ENCODE measurements around the gene DNAJA2.
A peak's percentile ranks its signal among the peaks of the same experiment; 100 is the strongest.

DNAJA2 gene

DNA sequence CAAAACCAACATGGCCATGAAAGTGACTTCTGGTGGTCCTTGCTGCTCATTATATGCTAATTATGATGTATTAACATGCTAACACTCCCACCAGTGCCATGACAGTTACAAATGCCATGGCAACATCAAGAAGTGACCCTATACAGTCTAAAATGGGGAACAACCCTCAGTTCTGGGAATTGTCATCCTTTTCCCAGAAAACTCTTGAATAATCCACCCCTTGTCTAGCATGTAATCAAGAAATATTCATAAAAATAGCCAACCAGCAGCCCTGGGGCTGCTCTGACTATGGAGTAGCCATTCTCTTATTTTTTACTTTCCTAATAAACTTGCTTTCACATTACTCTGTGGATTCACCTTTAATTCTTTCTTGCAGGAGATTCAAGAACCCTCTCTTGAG lies 35.9 kb downstream of the DNAJA2 start:
- no peak overlapping the region for H2AFZ ChIP-seq (ENCODE audit: low read length)
- TF ChIP-seq, protein P1, sequence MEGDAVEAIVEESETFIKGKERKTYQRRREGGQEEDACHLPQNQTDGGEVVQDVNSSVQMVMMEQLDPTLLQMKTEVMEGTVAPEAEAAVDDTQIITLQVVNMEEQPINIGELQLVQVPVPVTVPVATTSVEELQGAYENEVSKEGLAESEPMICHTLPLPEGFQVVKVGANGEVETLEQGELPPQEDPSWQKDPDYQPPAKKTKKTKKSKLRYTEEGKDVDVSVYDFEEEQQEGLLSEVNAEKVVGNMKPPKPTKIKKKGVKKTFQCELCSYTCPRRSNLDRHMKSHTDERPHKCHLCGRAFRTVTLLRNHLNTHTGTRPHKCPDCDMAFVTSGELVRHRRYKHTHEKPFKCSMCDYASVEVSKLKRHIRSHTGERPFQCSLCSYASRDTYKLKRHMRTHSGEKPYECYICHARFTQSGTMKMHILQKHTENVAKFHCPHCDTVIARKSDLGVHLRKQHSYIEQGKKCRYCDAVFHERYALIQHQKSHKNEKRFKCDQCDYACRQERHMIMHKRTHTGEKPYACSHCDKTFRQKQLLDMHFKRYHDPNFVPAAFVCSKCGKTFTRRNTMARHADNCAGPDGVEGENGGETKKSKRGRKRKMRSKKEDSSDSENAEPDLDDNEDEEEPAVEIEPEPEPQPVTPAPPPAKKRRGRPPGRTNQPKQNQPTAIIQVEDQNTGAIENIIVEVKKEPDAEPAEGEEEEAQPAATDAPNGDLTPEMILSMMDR (IDR thresholded peaks at IDR 0.05; ENCODE audit: low read length), result no peak
- no peak for TF ChIP-seq EZH2 (IDR thresholded peaks at IDR 0.05; ENCODE audit: borderline replicate concordance, low read length)
- no peak overlapping the region for H3K4me2 ChIP-seq (ENCODE audit: low read length)
- H3K9me2 ChIP-seq (ENCODE audit: low read depth, low read length), result no peaks in the 10 kb centered on the region
- H3K36me3 ChIP-seq (ENCODE audit: insufficient read depth, low read length), result no peaks in the 10 kb centered on the region
- H3K4me3 ChIP-seq (ENCODE audit: low read depth, low read length, poor library complexity, severe bottlenecking), result no peak overlapping the region
- H4K20me1 ChIP-seq (ENCODE audit: insufficient read depth, low read length), result no peaks in the 10 kb centered on the region
- no peak overlapping the region for H3K9ac ChIP-seq (ENCODE audit: low read length)
- H3F3A ChIP-seq (ENCODE audit: insufficient read depth, low read length), result no peaks in the 10 kb centered on the region
- H3K79me2 ChIP-seq (ENCODE audit: insufficient read depth, low read length), result no peaks in the 10 kb centered on the region
- H3K4me1 ChIP-seq (ENCODE audit: insufficient read depth, low read length, severe bottlenecking), result peaks cover 9% of the 10 kb centered on the region
- H3K9me3 ChIP-seq (ENCODE audit: low read length), result no peaks in the 10 kb centered on the region
- no peak overlapping the region for H3K27ac ChIP-seq (ENCODE audit: low read depth, low read length, poor library complexity, severe bottlenecking)
- no peaks in the 10 kb centered on the region for H3K27me3 ChIP-seq (ENCODE audit: insufficient read depth, low read length)

DNA sequence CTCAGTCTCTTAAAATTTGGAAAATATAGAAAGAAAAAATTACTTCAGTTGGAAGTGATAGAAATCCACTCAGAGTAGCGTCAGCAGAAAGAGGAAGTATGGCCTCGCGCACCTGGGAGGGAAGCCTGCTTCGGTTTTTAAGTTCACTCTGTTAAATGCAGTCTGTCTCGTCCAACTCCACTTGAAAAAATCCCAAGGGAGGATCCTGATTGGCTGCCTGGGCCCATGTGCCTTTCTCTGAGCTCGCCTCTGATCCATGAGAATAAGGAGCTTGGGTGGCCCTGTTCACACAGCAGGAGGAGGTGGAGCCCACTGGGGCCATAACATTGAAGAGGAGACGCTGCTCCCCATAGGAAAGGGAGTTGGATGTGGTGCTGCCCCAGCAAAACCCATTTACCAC lies 40.7 kb downstream of the DNAJA2 start:
- no peaks in the 10 kb centered on the region for H3K79me2 ChIP-seq (ENCODE audit: insufficient read depth, low read length)
- H3K9me2 ChIP-seq (ENCODE audit: low read depth, low read length), result no peaks in the 10 kb centered on the region
- H4K20me1 ChIP-seq (ENCODE audit: insufficient read depth, low read length), result no peaks in the 10 kb centered on the region
- TF ChIP-seq EZH2 (IDR thresholded peaks at IDR 0.05; ENCODE audit: borderline replicate concordance, low read length), result no peak
- TF ChIP-seq, protein P1 (IDR thresholded peaks at IDR 0.05; ENCODE audit: low read length), result no peak
- no peak overlapping the region for H2AFZ ChIP-seq (ENCODE audit: low read length)
- peak overlapping the region; percentile 47 for H3K4me2 ChIP-seq (ENCODE audit: low read length)
- H3F3A ChIP-seq (ENCODE audit: insufficient read depth, low read length), result no peaks in the 10 kb centered on the region
- H3K9ac ChIP-seq (ENCODE audit: low read length), result peak overlapping the region; percentile 15; the same call in 1 of the 2 replicates
- no peaks in the 10 kb centered on the region for H3K27me3 ChIP-seq (ENCODE audit: insufficient read depth, low read length)
- H3K27ac ChIP-seq (ENCODE audit: low read depth, low read length, poor library complexity, severe bottlenecking), result peak overlapping the region; percentile 53
- peaks cover 13% of the 10 kb centered on the region; the same call in 1 of the 2 replicates for H3K36me3 ChIP-seq (ENCODE audit: insufficient read depth, low read length)
- no peaks in the 10 kb centered on the region for H3K9me3 ChIP-seq (ENCODE audit: low read length)
- H3K4me3 ChIP-seq (ENCODE audit: low read depth, low read length, poor library complexity, severe bottlenecking), result no peak overlapping the region
- peaks cover 20% of the 10 kb centered on the region for H3K4me1 ChIP-seq (ENCODE audit: insufficient read depth, low read length, severe bottlenecking)

DNA sequence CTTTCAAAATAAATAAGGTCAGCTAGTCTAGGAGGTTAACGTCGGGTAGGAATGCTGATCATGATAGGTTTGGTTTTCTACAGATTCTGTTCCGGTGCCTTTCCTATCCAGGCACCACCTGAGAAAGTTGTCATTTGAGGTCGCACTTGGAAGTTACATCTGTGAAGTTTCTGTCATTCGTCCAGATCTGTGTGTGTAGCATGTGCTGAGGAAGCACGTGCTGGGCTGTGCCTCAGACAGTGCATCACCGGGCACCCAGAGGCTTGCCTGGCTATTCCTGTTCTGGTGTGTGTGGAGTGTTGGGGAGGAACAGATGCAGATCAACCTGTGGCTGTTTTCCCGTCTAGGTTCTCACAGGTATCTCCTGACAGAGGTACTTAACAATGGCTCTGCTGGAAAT lies 42.6 kb downstream of the DNAJA2 start:
- Histone ChIP-seq H3K9me2 (ENCODE audit: low read depth, low read length) (no peaks in the 10 kb centered on the region), H3K9ac (ENCODE audit: low read length) (no peak overlapping the region), H3K4me3 (ENCODE audit: low read depth, low read length, poor library complexity, severe bottlenecking) (no peak overlapping the region), H3K27ac (ENCODE audit: low read depth, low read length, poor library complexity, severe bottlenecking) (peak overlapping the region; percentile 30), H3K36me3 (ENCODE audit: insufficient read depth, low read length) (peaks cover 27% of the 10 kb centered on the region; the same call in 1 of the 2 replicates), H3K79me2 (ENCODE audit: insufficient read depth, low read length) (no peaks in the 10 kb centered on the region), H4K20me1 (ENCODE audit: insufficient read depth, low read length) (no peaks in the 10 kb centered on the region), H3K9me3 (ENCODE audit: low read length) (no peaks in the 10 kb centered on the region), H3F3A (ENCODE audit: insufficient read depth, low read length) (no peaks in the 10 kb centered on the region), H3K27me3 (ENCODE audit: insufficient read depth, low read length) (no peaks in the 10 kb centered on the region), H3K4me2 (ENCODE audit: low read length) (no peak overlapping the region), H3K4me1 (ENCODE audit: insufficient read depth, low read length, severe bottlenecking) (peaks cover 20% of the 10 kb centered on the region), H2AFZ (ENCODE audit: low read length) (no peak overlapping the region)
- TF ChIP-seq, protein P1 (IDR thresholded peaks at IDR 0.05; ENCODE audit: low read length), result no peak
- no peak for TF ChIP-seq EZH2 (IDR thresholded peaks at IDR 0.05; ENCODE audit: borderline replicate concordance, low read length)

Measured in OCI-LY1 (cell line).